KMS-11 (cell line): ENCODE data around the gene AZIN2.

Experiments used
- H2AFZ ChIP-seq: fragments of 200-600 bp; sonication (generic); 2 replicates; pipeline ENCODE4 v1.6.1; 2016; ENCODE audit warnings: antibody characterized with exemption, mixed run types, low read depth
- H3K27ac ChIP-seq: fragments of 200-600 bp; sonication (generic); 2 replicates; pipeline ENCODE4 v1.6.1; 2016; ENCODE audit warnings: mild to moderate bottlenecking, mixed run types
- H3K27me3 ChIP-seq: fragments of 200-600 bp; sonication (generic); 2 replicates; pipeline ENCODE4 v1.6.1; 2017; ENCODE audit warnings: mild to moderate bottlenecking, low read depth, mixed run types, moderate library complexity; ENCODE audit not compliant: insufficient read depth
- H3K36me3 ChIP-seq: fragments of 200-600 bp; sonication (generic); 2 replicates; pipeline ENCODE4 v1.6.1; 2017; ENCODE audit warnings: mild to moderate bottlenecking, mixed run types; ENCODE audit not compliant: insufficient read depth
- H3K4me1 ChIP-seq: fragments of 200-600 bp; sonication (generic); 2 replicates; pipeline ENCODE4 v1.6.1; 2016; ENCODE audit warnings: mild to moderate bottlenecking, low read depth, mixed run types; ENCODE audit not compliant: poor library complexity, severe bottlenecking
- H3K4me2 ChIP-seq: fragments of 200-600 bp; sonication (generic); 2 replicates; pipeline ENCODE4 v1.7.0; 2016; ENCODE audit warnings: mild to moderate bottlenecking, mixed run types
- H3K4me3 ChIP-seq: fragments of 200-600 bp; sonication (generic); IDR thresholded peaks from 2 replicates; pipeline ENCODE4 v1.6.1; 2017; ENCODE audit warnings: low read depth, low read length, mixed read lengths; ENCODE audit not compliant: insufficient read depth
- H3K79me2 ChIP-seq: fragments of 200-600 bp; sonication (generic); 2 replicates; pipeline ENCODE4 v1.6.1; 2016; ENCODE audit warnings: low read depth, mixed run types; ENCODE audit not compliant: insufficient read depth
- H3K9ac ChIP-seq: fragments of 200-600 bp; sonication (generic); 2 replicates; pipeline ENCODE4 v1.6.1; 2016; ENCODE audit warnings: mild to moderate bottlenecking, mixed run types
- H4K20me1 ChIP-seq: fragments of 200-600 bp; sonication (generic); 2 replicates; pipeline ENCODE4 v1.6.1; 2016; ENCODE audit warnings: mild to moderate bottlenecking, mixed run types; ENCODE audit not compliant: insufficient read depth
- TF ChIP-seq, protein P1 (sequence below): fragments of 200-600 bp; sonication (generic); conservative IDR thresholded peaks from 2 replicates; pipeline ENCODE4 v1.6.1; 2017; ENCODE audit warnings: low read depth, mild to moderate bottlenecking, antibody characterized with exemption, low read length, moderate library complexity, mixed read lengths

The AZIN2 gene

DNA sequence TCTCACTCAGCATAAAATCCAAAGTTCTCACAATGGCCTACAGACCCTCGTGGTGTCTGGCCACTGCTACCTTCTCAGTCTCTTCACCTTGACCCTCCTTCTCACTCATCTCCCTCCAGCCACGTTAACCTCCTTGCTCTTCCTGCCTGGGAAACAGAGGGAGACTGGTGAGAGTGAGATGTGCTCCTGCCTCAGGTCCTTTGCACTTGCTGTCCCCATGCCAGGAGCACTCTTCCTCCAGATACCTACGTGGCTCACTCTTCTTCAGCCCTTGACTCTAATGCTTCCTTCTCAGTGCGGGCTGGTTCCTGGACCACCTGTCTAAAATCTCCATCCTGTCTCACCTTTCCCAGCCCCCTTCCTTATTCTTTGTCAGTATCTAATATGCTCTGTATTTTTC, 76.2 kb downstream of the AZIN2 start:
- H3K27me3 ChIP-seq, result no peaks in the 10 kb centered on the region
- no peak overlapping the region for H3K4me3 ChIP-seq
- H3K4me2 ChIP-seq, result no peak overlapping the region
- H3K4me1 ChIP-seq, result no peaks in the 10 kb centered on the region
- H3K79me2 ChIP-seq, result no peaks in the 10 kb centered on the region
- no peak overlapping the region for H3K9ac ChIP-seq
- TF ChIP-seq, protein P1, sequence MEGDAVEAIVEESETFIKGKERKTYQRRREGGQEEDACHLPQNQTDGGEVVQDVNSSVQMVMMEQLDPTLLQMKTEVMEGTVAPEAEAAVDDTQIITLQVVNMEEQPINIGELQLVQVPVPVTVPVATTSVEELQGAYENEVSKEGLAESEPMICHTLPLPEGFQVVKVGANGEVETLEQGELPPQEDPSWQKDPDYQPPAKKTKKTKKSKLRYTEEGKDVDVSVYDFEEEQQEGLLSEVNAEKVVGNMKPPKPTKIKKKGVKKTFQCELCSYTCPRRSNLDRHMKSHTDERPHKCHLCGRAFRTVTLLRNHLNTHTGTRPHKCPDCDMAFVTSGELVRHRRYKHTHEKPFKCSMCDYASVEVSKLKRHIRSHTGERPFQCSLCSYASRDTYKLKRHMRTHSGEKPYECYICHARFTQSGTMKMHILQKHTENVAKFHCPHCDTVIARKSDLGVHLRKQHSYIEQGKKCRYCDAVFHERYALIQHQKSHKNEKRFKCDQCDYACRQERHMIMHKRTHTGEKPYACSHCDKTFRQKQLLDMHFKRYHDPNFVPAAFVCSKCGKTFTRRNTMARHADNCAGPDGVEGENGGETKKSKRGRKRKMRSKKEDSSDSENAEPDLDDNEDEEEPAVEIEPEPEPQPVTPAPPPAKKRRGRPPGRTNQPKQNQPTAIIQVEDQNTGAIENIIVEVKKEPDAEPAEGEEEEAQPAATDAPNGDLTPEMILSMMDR, result no peak
- H3K36me3 ChIP-seq, result no peaks in the 10 kb centered on the region
- no peak overlapping the region for H3K27ac ChIP-seq
- no peaks in the 10 kb centered on the region for H4K20me1 ChIP-seq
- H2AFZ ChIP-seq, result no peak overlapping the region

DNA sequence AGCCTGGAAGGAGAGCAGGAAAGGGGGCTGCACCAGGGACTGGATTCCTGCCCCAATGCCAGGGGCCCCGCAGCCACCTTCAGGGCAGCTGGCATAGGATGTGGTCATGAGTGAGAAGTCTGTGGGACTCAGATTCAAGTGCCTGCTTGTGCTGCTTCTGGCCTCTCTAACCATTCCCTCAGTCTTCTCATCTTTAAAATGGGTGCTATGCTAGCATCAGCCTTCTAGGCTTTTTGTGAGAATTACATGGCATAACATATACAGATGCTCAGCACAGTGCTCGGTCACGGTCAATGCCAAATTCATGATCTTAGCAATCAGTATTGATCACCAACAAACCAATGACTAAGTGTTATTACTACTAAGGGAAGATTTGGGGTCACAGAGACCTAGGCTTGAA, 77.4 kb downstream of the AZIN2 start:
- Histone ChIP-seq H4K20me1 (no peaks in the 10 kb centered on the region), H2AFZ (no peak overlapping the region), H3K27ac (no peak overlapping the region), H3K4me2 (no peak overlapping the region), H3K4me3 (no peak overlapping the region), H3K9ac (no peak overlapping the region), H3K4me1 (no peaks in the 10 kb centered on the region), H3K36me3 (no peaks in the 10 kb centered on the region), H3K79me2 (no peaks in the 10 kb centered on the region), H3K27me3 (no peaks in the 10 kb centered on the region)
- TF ChIP-seq, protein P1, result no peak

DNA sequence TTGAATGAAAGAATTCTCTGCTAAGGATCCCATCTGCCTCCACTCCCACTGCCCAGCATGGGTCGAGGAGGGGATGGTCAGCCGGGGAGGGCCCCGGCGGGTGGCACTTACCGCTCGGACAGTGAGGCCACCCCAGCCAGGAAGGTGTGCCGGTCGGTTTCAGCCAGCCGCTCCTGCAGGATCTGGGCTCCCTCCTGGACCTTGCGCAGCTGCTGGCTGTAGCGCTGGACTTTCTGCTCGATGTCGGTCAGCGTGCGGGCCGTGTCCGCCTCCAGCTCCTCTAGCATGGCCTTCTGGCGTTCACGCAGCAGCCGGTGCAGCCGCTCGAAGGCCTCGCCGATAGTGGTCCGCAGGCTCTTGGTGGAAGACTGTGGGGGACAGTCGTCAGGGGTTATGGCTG, 78.6 kb downstream of the AZIN2 start:
- no peak overlapping the region for H3K9ac ChIP-seq
- H4K20me1 ChIP-seq, result no peaks in the 10 kb centered on the region
- H3K4me2 ChIP-seq, result no peak overlapping the region
- H3K4me3 ChIP-seq, result no peak overlapping the region
- H2AFZ ChIP-seq, result no peak overlapping the region
- TF ChIP-seq, protein P1, result no peak
- H3K4me1 ChIP-seq, result no peaks in the 10 kb centered on the region
- no peaks in the 10 kb centered on the region for H3K27me3 ChIP-seq
- no peak overlapping the region for H3K27ac ChIP-seq
- no peaks in the 10 kb centered on the region for H3K79me2 ChIP-seq
- no peaks in the 10 kb centered on the region for H3K36me3 ChIP-seq

DNA sequence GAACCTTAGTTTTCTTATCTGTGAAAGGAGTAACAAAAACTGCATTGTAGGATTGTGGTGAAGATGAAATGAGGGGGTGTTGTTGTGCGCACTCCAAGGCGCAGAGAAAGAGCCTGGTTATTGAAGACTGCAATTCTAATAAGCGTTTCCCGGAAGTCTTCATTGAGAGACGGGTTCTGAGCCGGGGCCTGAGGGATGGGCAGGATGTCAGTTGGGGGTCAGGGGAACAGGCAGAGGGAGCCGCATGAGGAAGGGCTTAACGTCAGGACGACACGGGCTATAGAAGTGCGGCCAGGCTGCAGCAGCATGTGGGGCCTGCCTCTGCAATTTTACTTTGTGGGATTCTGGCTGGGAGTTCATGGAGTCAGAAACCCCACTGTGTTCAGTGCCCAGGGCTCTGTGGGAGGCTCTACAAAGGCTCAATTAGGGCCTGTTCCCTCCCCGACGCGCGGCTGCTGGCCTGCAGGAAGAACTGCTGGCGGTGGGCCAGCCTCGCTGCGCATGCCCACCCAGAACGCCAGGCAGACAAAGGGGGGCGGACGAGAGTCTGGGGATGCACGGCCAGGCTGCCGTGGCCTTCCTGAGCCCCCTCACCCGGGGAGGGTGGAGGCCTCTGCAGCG, 80.2 kb downstream of the AZIN2 start:
- H3K79me2 ChIP-seq, result no peaks in the 10 kb centered on the region
- H3K36me3 ChIP-seq, result no peaks in the 10 kb centered on the region
- H3K4me1 ChIP-seq, result no peaks in the 10 kb centered on the region
- TF ChIP-seq, protein P1, result no peak
- H4K20me1 ChIP-seq, result no peaks in the 10 kb centered on the region
- H3K4me3 ChIP-seq, result no peak overlapping the region
- no peak overlapping the region for H3K4me2 ChIP-seq
- no peak overlapping the region for H2AFZ ChIP-seq
- no peak overlapping the region for H3K9ac ChIP-seq
- H3K27ac ChIP-seq, result no peak overlapping the region
- H3K27me3 ChIP-seq, result no peaks in the 10 kb centered on the region
